Measurements from ENCODE around the gene TANGO6.

Gene TANGO6

DNA sequence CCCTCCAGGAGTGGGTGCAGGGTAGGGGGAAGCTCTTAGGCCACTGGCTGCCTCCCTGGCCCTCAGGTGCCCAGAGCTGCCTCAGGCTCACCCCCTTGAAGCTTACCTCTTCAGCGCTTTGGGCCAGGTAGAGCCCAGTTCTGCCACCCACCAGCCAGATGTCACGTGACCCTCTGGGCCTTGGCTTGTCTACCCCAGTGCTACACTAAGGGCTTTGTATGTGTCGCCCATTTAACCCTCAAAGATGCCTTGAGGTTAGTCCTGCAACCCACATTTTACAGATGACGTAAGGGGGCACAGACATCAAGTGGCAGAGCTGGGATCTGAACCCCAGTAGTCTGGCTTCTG lies 265.5 kb downstream of the TANGO6 start:
- H3K36me3 ChIP-seq (ENCODE audit: control insufficient read depth in 1 of 2, insufficient read depth in 2 of 2, low read length in 2 of 2), result peaks cover 10 to 22% of the 10 kb centered on the region in 2 donors
- no peaks in the 10 kb centered on the region for H3K27me3 ChIP-seq (ENCODE audit: low read depth, low read length)
- H3K27ac ChIP-seq (ENCODE audit: low read length), result no peak overlapping the region
- H3K4me3 ChIP-seq (ENCODE audit: low read depth in 1 of 2, low read length in 2 of 2), result no peak overlapping the region
- H3K9me3 ChIP-seq (ENCODE audit: control insufficient read depth in 1 of 2, low read length in 2 of 2), result no peaks in the 10 kb centered on the region
- H3K4me1 ChIP-seq (ENCODE audit: control insufficient read depth in 1 of 2, insufficient read depth in 2 of 2, low read length in 2 of 2), result peaks cover 0 to 28% of the 10 kb centered on the region in 2 donors

DNA sequence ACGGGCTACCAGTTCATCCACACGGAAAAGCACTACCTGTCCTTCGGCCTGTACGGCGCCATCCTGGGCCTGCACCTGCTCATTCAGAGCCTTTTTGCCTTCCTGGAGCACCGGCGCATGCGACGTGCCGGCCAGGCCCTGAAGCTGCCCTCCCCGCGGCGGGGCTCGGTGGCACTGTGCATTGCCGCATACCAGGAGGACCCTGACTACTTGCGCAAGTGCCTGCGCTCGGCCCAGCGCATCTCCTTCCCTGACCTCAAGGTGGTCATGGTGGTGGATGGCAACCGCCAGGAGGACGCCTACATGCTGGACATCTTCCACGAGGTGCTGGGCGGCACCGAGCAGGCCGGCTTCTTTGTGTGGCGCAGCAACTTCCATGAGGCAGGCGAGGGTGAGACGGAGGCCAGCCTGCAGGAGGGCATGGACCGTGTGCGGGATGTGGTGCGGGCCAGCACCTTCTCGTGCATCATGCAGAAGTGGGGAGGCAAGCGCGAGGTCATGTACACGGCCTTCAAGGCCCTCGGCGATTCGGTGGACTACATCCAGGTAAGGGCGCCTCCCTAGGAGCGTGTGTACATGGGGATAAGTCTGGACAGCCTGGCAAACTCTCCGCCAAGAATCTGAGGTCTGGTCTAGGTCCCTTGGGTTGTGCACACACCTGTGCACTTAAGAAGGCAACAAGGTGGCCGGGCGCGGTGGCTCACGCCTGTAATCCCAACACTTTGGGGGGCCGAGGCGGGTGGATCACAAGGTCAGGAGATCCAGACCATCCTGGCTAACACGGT lies 266.3 kb downstream of the TANGO6 start:
- Histone ChIP-seq H3K36me3 (ENCODE audit: control insufficient read depth in 1 of 2, insufficient read depth in 2 of 2, low read length in 2 of 2) (peaks cover 14 to 30% of the 10 kb centered on the region in 2 donors), H3K27ac (ENCODE audit: low read length) (no peak overlapping the region), H3K4me3 (ENCODE audit: low read depth in 1 of 2, low read length in 2 of 2) (no peak overlapping the region), H3K27me3 (ENCODE audit: low read depth, low read length) (no peaks in the 10 kb centered on the region), H3K4me1 (ENCODE audit: control insufficient read depth in 1 of 2, insufficient read depth in 2 of 2, low read length in 2 of 2) (peaks cover 0 to 28% of the 10 kb centered on the region in 2 donors), H3K9me3 (ENCODE audit: control insufficient read depth in 1 of 2, low read length in 2 of 2) (no peaks in the 10 kb centered on the region)

DNA sequence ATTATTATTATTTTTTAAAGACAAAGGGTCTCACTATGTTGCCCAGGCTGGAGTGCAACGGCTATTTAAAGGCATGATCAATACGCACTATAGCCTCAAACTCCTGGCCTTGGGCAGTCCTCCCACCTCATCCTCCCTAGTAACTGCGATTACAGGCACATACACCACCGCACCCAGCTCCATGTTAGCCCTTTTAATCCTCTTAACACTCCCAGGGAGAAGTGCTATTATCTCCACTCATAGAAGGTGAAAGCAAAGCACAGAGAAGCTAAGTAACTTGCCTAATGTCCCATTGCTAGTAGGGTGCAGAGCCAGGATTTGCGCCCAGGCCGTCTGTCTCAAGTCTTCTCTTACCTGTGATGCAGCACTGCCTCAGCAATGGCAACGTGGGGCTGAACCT lies 267.1 kb downstream of the TANGO6 start:
- H3K27ac ChIP-seq (ENCODE audit: low read length), result no peak overlapping the region
- H3K9me3 ChIP-seq (ENCODE audit: control insufficient read depth in 1 of 2, low read length in 2 of 2), result no peaks in the 10 kb centered on the region
- peaks cover 0 to 24% of the 10 kb centered on the region in 2 donors for H3K4me1 ChIP-seq (ENCODE audit: control insufficient read depth in 1 of 2, insufficient read depth in 2 of 2, low read length in 2 of 2)
- no peaks in the 10 kb centered on the region for H3K27me3 ChIP-seq (ENCODE audit: low read depth, low read length)
- no peak overlapping the region for H3K4me3 ChIP-seq (ENCODE audit: low read depth in 1 of 2, low read length in 2 of 2)
- H3K36me3 ChIP-seq (ENCODE audit: control insufficient read depth in 1 of 2, insufficient read depth in 2 of 2, low read length in 2 of 2), result peaks cover 20 to 36% of the 10 kb centered on the region in 2 donors

DNA sequence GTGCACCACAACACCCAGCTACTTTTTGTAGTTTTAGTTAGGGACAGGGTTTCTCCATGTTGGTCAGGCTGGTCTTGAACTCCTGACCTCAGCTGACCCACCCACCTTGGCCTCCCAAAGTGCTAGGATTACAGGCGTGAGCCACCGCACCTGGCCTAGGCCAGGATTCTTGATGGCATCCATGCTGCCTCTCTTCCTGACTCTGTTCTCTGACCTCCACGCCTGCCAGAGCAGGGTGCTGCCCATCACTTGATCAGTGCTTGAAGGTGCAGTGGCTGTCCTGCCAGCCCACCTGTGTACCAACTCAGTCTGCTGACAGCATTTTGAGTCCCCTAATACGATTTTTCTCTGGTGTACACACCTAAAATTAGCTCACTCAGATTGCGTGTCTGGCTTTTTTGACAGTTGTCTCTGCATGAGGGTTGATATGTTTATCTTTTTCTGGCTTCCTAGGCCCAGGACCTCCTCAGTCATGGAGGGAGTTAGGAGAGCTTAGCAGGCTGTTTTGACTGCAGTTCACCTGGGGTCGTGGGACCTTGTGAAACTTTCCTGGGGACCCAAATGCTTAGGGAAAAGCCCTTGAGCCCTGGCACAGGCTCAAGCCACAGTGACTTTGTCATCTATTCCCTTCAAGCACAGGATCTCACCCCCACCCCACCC lies 268.0 kb downstream of the TANGO6 start:
- Histone ChIP-seq H3K4me3 (ENCODE audit: low read depth in 1 of 2, low read length in 2 of 2) (no peak overlapping the region), H3K9me3 (ENCODE audit: control insufficient read depth in 1 of 2, low read length in 2 of 2) (no peaks in the 10 kb centered on the region), H3K27ac (ENCODE audit: low read length) (no peak overlapping the region), H3K4me1 (ENCODE audit: control insufficient read depth in 1 of 2, insufficient read depth in 2 of 2, low read length in 2 of 2) (peaks cover 0 to 21% of the 10 kb centered on the region in 2 donors), H3K27me3 (ENCODE audit: low read depth, low read length) (no peaks in the 10 kb centered on the region), H3K36me3 (ENCODE audit: control insufficient read depth in 1 of 2, insufficient read depth in 2 of 2, low read length in 2 of 2) (peaks cover 25 to 39% of the 10 kb centered on the region in 2 donors)

DNA sequence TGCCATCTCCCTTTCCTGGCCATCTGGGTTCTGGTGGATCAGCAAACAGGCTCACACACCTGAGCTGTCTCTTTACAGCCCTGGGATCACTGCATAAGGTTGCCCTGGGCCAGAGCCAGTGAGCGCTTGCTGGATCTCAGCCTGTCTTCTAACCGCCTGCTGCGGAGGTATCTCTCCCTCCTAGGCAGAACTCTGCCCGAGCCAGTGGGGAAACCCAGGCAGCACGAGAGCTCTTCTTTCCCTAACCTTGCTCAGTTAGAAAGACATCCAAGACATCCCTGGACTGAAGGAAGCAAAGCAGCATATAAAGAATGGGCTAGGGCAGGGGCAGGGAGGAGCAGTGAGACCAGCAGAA lies 268.5 kb downstream of the TANGO6 start:
- no peaks in the 10 kb centered on the region for H3K9me3 ChIP-seq (ENCODE audit: control insufficient read depth in 1 of 2, low read length in 2 of 2)
- no peak overlapping the region for H3K27ac ChIP-seq (ENCODE audit: low read length)
- no peaks in the 10 kb centered on the region for H3K27me3 ChIP-seq (ENCODE audit: low read depth, low read length)
- H3K4me3 ChIP-seq (ENCODE audit: low read depth in 1 of 2, low read length in 2 of 2), result no peak overlapping the region
- H3K36me3 ChIP-seq (ENCODE audit: control insufficient read depth in 1 of 2, insufficient read depth in 2 of 2, low read length in 2 of 2), result peaks cover 25 to 44% of the 10 kb centered on the region in 2 donors
- H3K4me1 ChIP-seq (ENCODE audit: control insufficient read depth in 1 of 2, insufficient read depth in 2 of 2, low read length in 2 of 2), result peaks cover 0 to 21% of the 10 kb centered on the region in 2 donors

DNA sequence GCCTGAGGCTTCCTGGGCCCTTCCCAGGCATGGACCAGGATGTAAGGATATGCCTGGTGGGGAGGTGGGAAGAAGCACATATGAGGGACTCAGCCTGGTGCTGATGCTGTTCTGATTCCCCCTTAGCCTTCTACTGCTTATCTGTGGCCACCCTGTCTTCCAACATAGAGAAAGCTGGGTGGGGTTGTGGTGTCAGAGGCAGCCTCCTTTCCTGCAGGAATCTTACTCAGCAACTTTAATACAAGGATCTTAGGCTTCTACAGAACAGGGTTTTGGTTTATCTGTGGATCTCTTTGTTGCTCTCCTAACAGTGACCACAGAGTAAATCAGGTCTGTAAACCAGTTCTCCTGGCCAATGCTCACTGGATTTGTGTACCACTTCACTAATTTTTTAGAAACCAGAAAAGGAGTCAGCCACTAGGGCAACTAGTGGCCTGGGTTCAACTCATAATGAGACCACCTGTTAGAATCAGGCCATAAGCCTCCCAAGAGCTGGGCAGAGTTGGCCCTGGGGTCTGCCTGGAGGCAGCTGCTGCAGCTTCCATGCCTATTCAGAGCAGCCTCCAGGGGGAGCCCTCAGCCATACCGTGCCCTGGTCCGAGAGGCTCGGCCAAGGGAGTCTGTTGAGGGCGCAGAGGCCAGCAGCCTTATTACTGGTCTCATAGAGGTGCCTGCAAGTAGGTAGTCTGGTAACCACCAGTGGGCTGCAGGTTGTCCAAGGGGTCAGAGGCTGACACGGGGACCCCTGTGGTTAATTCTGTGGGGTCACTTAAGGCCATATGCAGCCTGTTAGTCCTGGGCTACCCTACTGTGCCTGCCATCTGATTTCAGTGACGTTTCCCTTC lies 269.2 kb downstream of the TANGO6 start:
- H3K36me3 ChIP-seq (ENCODE audit: control insufficient read depth in 1 of 2, insufficient read depth in 2 of 2, low read length in 2 of 2), result peaks cover 25 to 47% of the 10 kb centered on the region in 2 donors
- H3K27ac ChIP-seq (ENCODE audit: low read length), result no peak overlapping the region
- peaks cover 0 to 21% of the 10 kb centered on the region in 2 donors for H3K4me1 ChIP-seq (ENCODE audit: control insufficient read depth in 1 of 2, insufficient read depth in 2 of 2, low read length in 2 of 2)

DNA sequence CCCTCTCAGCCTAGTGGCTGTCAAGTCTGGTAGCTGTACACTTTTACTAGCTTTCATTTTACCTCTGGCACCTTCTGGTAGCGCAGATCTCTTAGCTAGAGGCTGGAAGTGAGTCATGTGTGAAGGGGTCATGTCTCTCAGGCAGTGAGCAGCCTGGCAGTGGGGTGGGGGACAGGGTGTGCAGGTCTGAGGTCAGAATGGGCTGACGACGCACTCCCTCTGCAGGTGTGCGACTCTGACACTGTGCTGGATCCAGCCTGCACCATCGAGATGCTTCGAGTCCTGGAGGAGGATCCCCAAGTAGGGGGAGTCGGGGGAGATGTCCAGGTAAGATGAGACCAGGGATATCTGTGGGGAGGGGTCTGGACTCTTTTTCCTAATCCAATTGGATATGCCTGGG lies 269.9 kb downstream of the TANGO6 start:
- Histone ChIP-seq H3K27ac (ENCODE audit: low read length) (no peak overlapping the region), H3K4me3 (ENCODE audit: low read depth in 1 of 2, low read length in 2 of 2) (no peak overlapping the region)

More for the DNA sequence above, 269.2 kb downstream of the TANGO6 start:
- H3K9me3 ChIP-seq (ENCODE audit: control insufficient read depth in 1 of 2, low read length in 2 of 2), result no peaks in the 10 kb centered on the region
- no peaks in the 10 kb centered on the region for H3K27me3 ChIP-seq (ENCODE audit: low read depth, low read length)
- no peak overlapping the region for H3K4me3 ChIP-seq (ENCODE audit: low read depth in 1 of 2, low read length in 2 of 2)

DNA sequence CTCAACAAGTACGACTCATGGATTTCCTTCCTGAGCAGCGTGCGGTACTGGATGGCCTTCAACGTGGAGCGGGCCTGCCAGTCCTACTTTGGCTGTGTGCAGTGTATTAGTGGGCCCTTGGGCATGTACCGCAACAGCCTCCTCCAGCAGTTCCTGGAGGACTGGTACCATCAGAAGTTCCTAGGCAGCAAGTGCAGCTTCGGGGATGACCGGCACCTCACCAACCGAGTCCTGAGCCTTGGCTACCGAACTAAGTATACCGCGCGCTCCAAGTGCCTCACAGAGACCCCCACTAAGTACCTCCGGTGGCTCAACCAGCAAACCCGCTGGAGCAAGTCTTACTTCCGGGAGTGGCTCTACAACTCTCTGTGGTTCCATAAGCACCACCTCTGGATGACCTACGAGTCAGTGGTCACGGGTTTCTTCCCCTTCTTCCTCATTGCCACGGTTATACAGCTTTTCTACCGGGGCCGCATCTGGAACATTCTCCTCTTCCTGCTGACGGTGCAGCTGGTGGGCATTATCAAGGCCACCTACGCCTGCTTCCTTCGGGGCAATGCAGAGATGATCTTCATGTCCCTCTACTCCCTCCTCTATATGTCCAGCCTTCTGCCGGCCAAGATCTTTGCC lies 271.1 kb downstream of the TANGO6 start:
- H3K27me3 ChIP-seq (ENCODE audit: low read depth, low read length), result no peaks in the 10 kb centered on the region
- H3K9me3 ChIP-seq (ENCODE audit: control insufficient read depth in 1 of 2, low read length in 2 of 2), result no peaks in the 10 kb centered on the region
- no peak overlapping the region for H3K4me3 ChIP-seq (ENCODE audit: low read depth in 1 of 2, low read length in 2 of 2)
- peaks cover 33 to 64% of the 10 kb centered on the region in 2 donors for H3K36me3 ChIP-seq (ENCODE audit: control insufficient read depth in 1 of 2, insufficient read depth in 2 of 2, low read length in 2 of 2)
- peaks cover 0 to 13% of the 10 kb centered on the region in 2 donors for H3K4me1 ChIP-seq (ENCODE audit: control insufficient read depth in 1 of 2, insufficient read depth in 2 of 2, low read length in 2 of 2)
- H3K27ac ChIP-seq (ENCODE audit: low read length), result no peak overlapping the region

More for the DNA sequence above, 269.9 kb downstream of the TANGO6 start:
- Histone ChIP-seq H3K36me3 (ENCODE audit: control insufficient read depth in 1 of 2, insufficient read depth in 2 of 2, low read length in 2 of 2) (peaks cover 32 to 54% of the 10 kb centered on the region in 2 donors), H3K9me3 (ENCODE audit: control insufficient read depth in 1 of 2, low read length in 2 of 2) (no peaks in the 10 kb centered on the region), H3K4me1 (ENCODE audit: control insufficient read depth in 1 of 2, insufficient read depth in 2 of 2, low read length in 2 of 2) (peaks cover 0 to 14% of the 10 kb centered on the region in 2 donors), H3K27me3 (ENCODE audit: low read depth, low read length) (no peaks in the 10 kb centered on the region)

DNA sequence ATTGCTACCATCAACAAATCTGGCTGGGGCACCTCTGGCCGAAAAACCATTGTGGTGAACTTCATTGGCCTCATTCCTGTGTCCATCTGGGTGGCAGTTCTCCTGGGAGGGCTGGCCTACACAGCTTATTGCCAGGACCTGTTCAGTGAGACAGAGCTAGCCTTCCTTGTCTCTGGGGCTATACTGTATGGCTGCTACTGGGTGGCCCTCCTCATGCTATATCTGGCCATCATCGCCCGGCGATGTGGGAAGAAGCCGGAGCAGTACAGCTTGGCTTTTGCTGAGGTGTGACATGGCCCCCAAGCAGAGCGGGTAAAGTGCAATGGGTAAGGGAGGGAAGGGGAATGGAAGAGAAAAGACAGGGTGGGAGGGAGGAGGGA lies 271.6 kb downstream of the TANGO6 start:
- no peaks in the 10 kb centered on the region for H3K9me3 ChIP-seq (ENCODE audit: control insufficient read depth in 1 of 2, low read length in 2 of 2)
- no peak overlapping the region for H3K4me3 ChIP-seq (ENCODE audit: low read depth in 1 of 2, low read length in 2 of 2)
- H3K27me3 ChIP-seq (ENCODE audit: low read depth, low read length), result no peaks in the 10 kb centered on the region
- no peak overlapping the region for H3K27ac ChIP-seq (ENCODE audit: low read length)
- H3K4me1 ChIP-seq (ENCODE audit: control insufficient read depth in 1 of 2, insufficient read depth in 2 of 2, low read length in 2 of 2), result peaks cover 0 to 13% of the 10 kb centered on the region in 2 donors
- H3K36me3 ChIP-seq (ENCODE audit: control insufficient read depth in 1 of 2, insufficient read depth in 2 of 2, low read length in 2 of 2), result peaks cover 36 to 64% of the 10 kb centered on the region in 2 donors

DNA sequence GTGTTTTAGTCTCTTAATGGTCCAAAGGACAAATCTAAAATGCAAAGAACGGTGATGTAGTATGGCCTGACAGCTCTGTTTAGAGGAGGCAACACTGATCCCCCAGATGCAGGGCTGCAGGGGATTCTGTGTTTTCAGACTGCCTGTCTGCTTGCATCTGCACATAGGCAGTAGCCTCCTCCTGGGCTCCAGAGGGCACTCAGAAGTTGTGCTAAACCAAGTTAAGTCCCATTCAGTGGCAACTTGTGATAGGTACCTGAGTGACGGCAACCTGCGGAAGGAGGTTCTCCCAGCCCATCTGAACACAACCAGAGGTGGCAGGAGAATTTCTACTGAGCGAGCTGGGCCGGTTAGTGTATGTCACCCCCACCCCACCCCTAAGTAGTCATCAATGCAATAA lies 272.0 kb downstream of the TANGO6 start:
- Histone ChIP-seq H3K4me1 (ENCODE audit: control insufficient read depth in 1 of 2, insufficient read depth in 2 of 2, low read length in 2 of 2) (peaks cover 0 to 13% of the 10 kb centered on the region in 2 donors), H3K9me3 (ENCODE audit: control insufficient read depth in 1 of 2, low read length in 2 of 2) (no peaks in the 10 kb centered on the region), H3K27ac (ENCODE audit: low read length) (no peak overlapping the region), H3K36me3 (ENCODE audit: control insufficient read depth in 1 of 2, insufficient read depth in 2 of 2, low read length in 2 of 2) (peaks cover 40 to 67% of the 10 kb centered on the region in 2 donors), H3K27me3 (ENCODE audit: low read depth, low read length) (no peaks in the 10 kb centered on the region), H3K4me3 (ENCODE audit: low read depth in 1 of 2, low read length in 2 of 2) (no peak overlapping the region)

DNA sequence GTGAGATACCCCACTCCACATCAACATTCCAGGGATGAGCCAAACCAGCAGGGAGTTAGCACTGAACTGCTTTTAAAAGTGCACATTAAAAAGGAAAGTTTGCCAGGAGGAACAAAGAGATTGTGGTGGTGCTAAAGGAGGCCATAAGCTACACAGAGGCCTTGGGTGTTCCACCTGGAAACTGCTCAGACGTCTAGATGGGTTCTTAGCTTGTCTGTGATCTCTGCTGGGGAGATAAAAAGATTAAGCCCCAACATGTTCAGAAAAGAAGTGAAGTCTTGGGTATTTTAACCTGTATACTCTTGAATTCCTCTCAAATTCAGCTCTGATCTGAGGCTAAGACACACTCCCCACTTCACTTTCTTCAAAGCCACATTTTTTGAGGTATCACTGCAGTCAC lies 272.5 kb downstream of the TANGO6 start:
- no peak overlapping the region for H3K4me3 ChIP-seq (ENCODE audit: low read depth in 1 of 2, low read length in 2 of 2)
- peaks cover 43 to 67% of the 10 kb centered on the region in 2 donors for H3K36me3 ChIP-seq (ENCODE audit: control insufficient read depth in 1 of 2, insufficient read depth in 2 of 2, low read length in 2 of 2)
- H3K4me1 ChIP-seq (ENCODE audit: control insufficient read depth in 1 of 2, insufficient read depth in 2 of 2, low read length in 2 of 2), result peaks cover 0 to 13% of the 10 kb centered on the region in 2 donors
- no peak overlapping the region for H3K27ac ChIP-seq (ENCODE audit: low read length)
- no peaks in the 10 kb centered on the region for H3K9me3 ChIP-seq (ENCODE audit: control insufficient read depth in 1 of 2, low read length in 2 of 2)
- no peaks in the 10 kb centered on the region for H3K27me3 ChIP-seq (ENCODE audit: low read depth, low read length)

Data from muscle layer of duodenum (tissue), 2 donors.